Measurements from ENCODE around the gene COL2A1.

- TF ChIP-seq CTCF (IDR thresholded peaks at IDR 0.05) (no peak), POLR2A (IDR thresholded peaks at IDR 0.05) (no peak)
Observed at GRCh38 chr12:48038085-48038484, 33.8 kb upstream of the COL2A1 start.

All from uterus (tissue), 2 donors.